ENCODE data around the gene NSF.
"Not testable (repeated sequence)": the region's sequence is repeated elsewhere in the genome, so short reads cannot be mapped to it uniquely, and the experiment has no call there.

DNA sequence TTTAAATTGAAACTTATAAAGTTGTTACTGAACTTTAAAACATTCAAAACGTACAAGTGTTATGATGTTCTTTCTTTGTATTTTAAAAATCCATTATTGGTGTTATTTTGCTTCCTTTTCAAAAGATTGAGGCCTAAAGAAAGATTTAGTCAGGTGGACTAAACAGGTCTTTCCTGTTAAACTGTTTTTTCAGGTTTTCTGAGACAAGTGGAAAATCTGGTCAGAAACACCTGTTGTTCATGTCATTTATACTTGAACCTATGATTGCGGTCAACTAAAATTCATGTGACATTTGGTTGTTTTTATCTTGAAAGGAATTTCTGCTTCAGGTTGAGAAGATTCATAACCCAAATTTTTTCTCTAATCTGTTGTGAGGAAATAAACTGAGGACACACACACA lies 108.5 kb downstream of the NSF start:
- TF ChIP-seq POLR2A (IDR thresholded peaks at IDR 0.05) = not testable (repeated sequence)
- TF ChIP-seq, protein P1, sequence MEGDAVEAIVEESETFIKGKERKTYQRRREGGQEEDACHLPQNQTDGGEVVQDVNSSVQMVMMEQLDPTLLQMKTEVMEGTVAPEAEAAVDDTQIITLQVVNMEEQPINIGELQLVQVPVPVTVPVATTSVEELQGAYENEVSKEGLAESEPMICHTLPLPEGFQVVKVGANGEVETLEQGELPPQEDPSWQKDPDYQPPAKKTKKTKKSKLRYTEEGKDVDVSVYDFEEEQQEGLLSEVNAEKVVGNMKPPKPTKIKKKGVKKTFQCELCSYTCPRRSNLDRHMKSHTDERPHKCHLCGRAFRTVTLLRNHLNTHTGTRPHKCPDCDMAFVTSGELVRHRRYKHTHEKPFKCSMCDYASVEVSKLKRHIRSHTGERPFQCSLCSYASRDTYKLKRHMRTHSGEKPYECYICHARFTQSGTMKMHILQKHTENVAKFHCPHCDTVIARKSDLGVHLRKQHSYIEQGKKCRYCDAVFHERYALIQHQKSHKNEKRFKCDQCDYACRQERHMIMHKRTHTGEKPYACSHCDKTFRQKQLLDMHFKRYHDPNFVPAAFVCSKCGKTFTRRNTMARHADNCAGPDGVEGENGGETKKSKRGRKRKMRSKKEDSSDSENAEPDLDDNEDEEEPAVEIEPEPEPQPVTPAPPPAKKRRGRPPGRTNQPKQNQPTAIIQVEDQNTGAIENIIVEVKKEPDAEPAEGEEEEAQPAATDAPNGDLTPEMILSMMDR (IDR thresholded peaks at IDR 0.05) = not testable (repeated sequence)

All from adrenal gland (tissue), 5 donors.